Endothelial cell of hepatic sinusoid (primary cell): ENCODE measurements around the gene STXBP1.

Source experiments
- in situ Hi-C: cut with HindIII; loops from 2 replicates; pipeline ENCODE4 v1.10.0; 2017; ENCODE audit warnings: low sequenced_read_pairs

Gene STXBP1

GRCh38 chr9:127730262-127730661, 118.2 kb downstream of the STXBP1 start:
- in situ Hi-C loops, result no loop called here

GRCh38 chr9:127730799-127731410, 118.8 kb downstream of the STXBP1 start:
- in situ Hi-C loops, result no loop called here

- in situ Hi-C loops, result no loop called here
Observed at GRCh38 chr9:127731938-127732337, 119.9 kb downstream of the STXBP1 start.

- in situ Hi-C loops, result no loop called here
Observed at GRCh38 chr9:127732444-127732843, 120.4 kb downstream of the STXBP1 start.

- in situ Hi-C loops, result no loop called here
Observed at GRCh38 chr9:127733614-127734013, 121.5 kb downstream of the STXBP1 start.

GRCh38 chr9:127734247-127734746, 122.2 kb downstream of the STXBP1 start:
- in situ Hi-C loops, result no loop called here

- in situ Hi-C loops, result no loop called here
Observed at GRCh38 chr9:127734747-127735529, 122.9 kb downstream of the STXBP1 start, which contains the start of gene TOR2A. TSS of gene TOR2A (minus strand) at chr9:127735294. CDS start at chr9:127735270, 24 bp downstream.

GRCh38 chr9:127735530-127736185, 123.6 kb downstream of the STXBP1 start:
- in situ Hi-C loops, result no loop called here

GRCh38 chr9:127738666-127739065, 126.6 kb downstream of the STXBP1 start:
- in situ Hi-C loops, result no loop called here

GRCh38 chr9:127739614-127740330, 127.7 kb downstream of the STXBP1 start:
- in situ Hi-C loops, result no loop called here

GRCh38 chr9:127741831-127742434, 129.9 kb downstream of the STXBP1 start:
- in situ Hi-C loops, result no loop called here
